Measurements from ENCODE around the gene TMOD1.
"Not testable (repeated sequence)": the region's sequence is repeated elsewhere in the genome, so short reads cannot be mapped to it uniquely, and the experiment has no call there.

The TMOD1 gene

GRCh38 chr9:97498846-97499245 is 2.6 kb upstream of the TMOD1 start:
- not testable (repeated sequence) for DNase-seq (ENCODE audit: low spot score)

- DNase-seq (ENCODE audit: low spot score): no peak
These were observed 1.2 kb upstream of the TMOD1 start for GRCh38 chr9:97500263-97500662.

GRCh38 chr9:97500765-97501176 is 695 bp upstream of the TMOD1 start:
- DNase-seq (ENCODE audit: low spot score): no peak

GRCh38 chr9:97501972-97502221 is 431 bp downstream of the TMOD1 start:
- DNase-seq (ENCODE audit: low spot score): no peak

- DNase-seq (ENCODE audit: low spot score): no peak
These were observed 937 bp downstream of the TMOD1 start for GRCh38 chr9:97502222-97502983.

GRCh38 chr9:97502984-97503861 is 1.8 kb downstream of the TMOD1 start:
- DNase-seq (ENCODE audit: low spot score): no peak

GRCh38 chr9:97503862-97504210 is 2.4 kb downstream of the TMOD1 start:
- no peak for DNase-seq (ENCODE audit: low spot score)

- DNase-seq (ENCODE audit: low spot score): no peak
These were observed 3.1 kb downstream of the TMOD1 start for GRCh38 chr9:97504381-97505216.

GRCh38 chr9:97505845-97506244 is 4.4 kb downstream of the TMOD1 start:
- DNase-seq (ENCODE audit: low spot score): no peak

GRCh38 chr9:97506306-97506705 is 4.8 kb downstream of the TMOD1 start:
- DNase-seq (ENCODE audit: low spot score): no peak

GRCh38 chr9:97506787-97507186 is 5.3 kb downstream of the TMOD1 start:
- no peak for DNase-seq (ENCODE audit: low spot score)

GRCh38 chr9:97507428-97507984 is 6.0 kb downstream of the TMOD1 start:
- DNase-seq (ENCODE audit: low spot score): no peak

GRCh38 chr9:97508852-97509251 is 7.4 kb downstream of the TMOD1 start:
- DNase-seq (ENCODE audit: low spot score): no peak

- DNase-seq (ENCODE audit: low spot score): no peak
These were observed 9.6 kb downstream of the TMOD1 start for GRCh38 chr9:97510797-97511654.

- no peak for DNase-seq (ENCODE audit: low spot score)
These were observed 10.4 kb downstream of the TMOD1 start for GRCh38 chr9:97511655-97512427.

- DNase-seq (ENCODE audit: low spot score): no peak
These were observed 11.6 kb downstream of the TMOD1 start for GRCh38 chr9:97512966-97513560.

- no peak for DNase-seq (ENCODE audit: low spot score)
These were observed 13.1 kb downstream of the TMOD1 start for GRCh38 chr9:97514531-97514930.

- no peak for DNase-seq (ENCODE audit: low spot score)
These were observed 14.2 kb downstream of the TMOD1 start for GRCh38 chr9:97515662-97516061.

GRCh38 chr9:97516111-97516510 is 14.6 kb downstream of the TMOD1 start:
- DNase-seq (ENCODE audit: low spot score): no peak
